ENCODE results near the gene CBLIF.
"Not testable (repeated sequence)": the region's sequence is repeated elsewhere in the genome, so short reads cannot be mapped to it uniquely, and the experiment has no call there.

The CBLIF gene

GRCh38 chr11:59794417-59794816 lies 50.9 kb downstream of the CBLIF start:
- DNase-seq (ENCODE audit: low spot score), result no peak

- DNase-seq (ENCODE audit: low spot score), result no peak
Measured at GRCh38 chr11:59792507-59792906, 52.8 kb downstream of the CBLIF start.

GRCh38 chr11:59791639-59792038 lies 53.7 kb downstream of the CBLIF start:
- no peak for DNase-seq (ENCODE audit: low spot score)

GRCh38 chr11:59787816-59788215 lies 57.5 kb downstream of the CBLIF start:
- DNase-seq (ENCODE audit: low spot score), result no peak

- no peak for DNase-seq (ENCODE audit: low spot score)
Measured at GRCh38 chr11:59787255-59787588, 58.1 kb downstream of the CBLIF start.

GRCh38 chr11:59785818-59786217 lies 59.5 kb downstream of the CBLIF start:
- no peak for DNase-seq (ENCODE audit: low spot score)

GRCh38 chr11:59784441-59784840 lies 60.9 kb downstream of the CBLIF start:
- DNase-seq (ENCODE audit: low spot score), result not testable (repeated sequence)

GRCh38 chr11:59783632-59784090 lies 61.6 kb downstream of the CBLIF start:
- DNase-seq (ENCODE audit: low spot score), result no peak

- DNase-seq (ENCODE audit: low spot score), result no peak
Measured at GRCh38 chr11:59782080-59782479, 63.2 kb downstream of the CBLIF start.

GRCh38 chr11:59779487-59779886 lies 65.8 kb downstream of the CBLIF start:
- DNase-seq (ENCODE audit: low spot score), result no peak

Data from cerebellar cortex (tissue), 1 donor.